T-cell (primary cell): ENCODE measurements around the gene BMP6. TPM values are rescaled to one million over a fixed set of nuclear protein-coding genes. Genes with fewer than 3 reads are reported as not detected.

Source experiments
- ATAC-seq, 4 experiments: fragments of 200-7000 bp in 3 of 4; fragments of 150-1000 bp in 1 of 4; cut with Tn5 transposase; replicated peaks in 1 of 4; 1 replicate in 3 of 4; 2 replicates in 1 of 4; pipeline ENCODE4 v1.10.0; 2021; ENCODE audit warnings: moderate library complexity in 3 of 4, mild to moderate bottlenecking in 2 of 4, moderate number of reproducible peaks in 1 of 4
- CTCF ChIA-PET, 2 donors: fragments of 300-600 bp; sonication (Branson Sonifier 250); formaldehyde crosslinking; loops; one replicate each; lab custom pipeline; 2022; ENCODE audit warnings: antibody characterized with exemption in 2 of 2; lab: Charles Lee
- POLR2A ChIA-PET, 2 donors: fragments of 300-600 bp; sonication (Branson Sonifier 250); formaldehyde crosslinking; loops; one replicate each; lab custom pipeline; 2022; ENCODE audit warnings: antibody characterized with exemption in 2 of 2; lab: Charles Lee
- DNase-seq, 35 experiments: peaks; one replicate each; pipeline versions ENCODE4 v3.0.0 to v3.0.0-alpha.2; 2013 to 2023
- H3K27ac ChIP-seq: one replicate; pipeline ENCODE4 v1.5.1; 2013; ENCODE audit warnings: low read length
- H3K27me3 ChIP-seq, 2 experiments: replicated peaks in 1 of 2; 1 replicate in 1 of 2; 2 replicates in 1 of 2; pipeline versions ENCODE4 v1.6.1 to v1.7.0; 2013; ENCODE audit warnings: low read length in 1 of 2, mixed read lengths in 1 of 2; ENCODE audit not compliant: control insufficient read depth in 2 of 2, insufficient read depth in 2 of 2; ENCODE audit errors: extremely low read depth in 1 of 2
- H3K36me3 ChIP-seq, 2 donors: 1 replicate in 1 of 2; 2 replicates in 1 of 2; pipeline versions ENCODE4 v1.6.1 to v1.7.0; 2013; ENCODE audit warnings: low read length in 1 of 2; ENCODE audit not compliant: control insufficient read depth in 2 of 2, insufficient read depth in 1 of 2; ENCODE audit errors: extremely low read depth in 1 of 2
- H3K4me1 ChIP-seq, 2 experiments: 1 replicate in 1 of 2; 2 replicates in 1 of 2; pipeline versions ENCODE4 v1.6.1 to v1.7.0; 2013; ENCODE audit warnings: low read length in 2 of 2, mixed read lengths in 1 of 2; ENCODE audit not compliant: insufficient read depth in 2 of 2, control insufficient read depth in 1 of 2; ENCODE audit errors: extremely low read depth in 1 of 2
- H3K4me3 ChIP-seq, 2 donors: 1 replicate in 1 of 2; 2 replicates in 1 of 2; pipeline versions ENCODE4 v1.5.1 to v1.7.0; 2013; ENCODE audit warnings: mild to moderate bottlenecking in 2 of 2, low read length in 1 of 2, moderate library complexity in 1 of 2; ENCODE audit not compliant: control insufficient read depth in 1 of 2; ENCODE audit errors: extremely low read depth in 1 of 2
- H3K9me3 ChIP-seq: 2 replicates; pipeline ENCODE4 v1.7.0; 2013
- H3K27ac Mint-ChIP-seq, 2 donors: one replicate each; pipeline ENCODE4 v1.8.0; 2020 to 2021; ENCODE audit warnings: mild to moderate bottlenecking in 2 of 2, mixed read lengths in 2 of 2
- H3K27me3 Mint-ChIP-seq, 2 donors: one replicate each; pipeline ENCODE4 v1.8.0; 2021 to 2022; ENCODE audit warnings: mixed read lengths in 2 of 2
- H3K36me3 Mint-ChIP-seq: one replicate; pipeline ENCODE4 v1.8.0; 2021; ENCODE audit warnings: mixed read lengths
- H3K4me1 Mint-ChIP-seq, 3 donors: one replicate each; pipeline ENCODE4 v1.8.0; 2020 to 2022; ENCODE audit warnings: mixed read lengths in 3 of 3, mild to moderate bottlenecking in 1 of 3
- H3K4me3 Mint-ChIP-seq, 3 donors: one replicate each; pipeline ENCODE4 v1.8.0; 2020 to 2022; ENCODE audit warnings: mild to moderate bottlenecking in 3 of 3, mixed read lengths in 3 of 3, moderate library complexity in 3 of 3
- H3K9me3 Mint-ChIP-seq, 3 donors: one replicate each; pipeline ENCODE4 v1.8.0; 2020 to 2022; ENCODE audit warnings: mixed read lengths in 3 of 3
- WGBS: methylation state at CpG from one replicate; pipeline ENCODE4 v1.1.5; 2013; ENCODE audit warnings: missing lambda C conversion rate; ENCODE audit not compliant: insufficient coverage; 5-methylcytosine and 5-hydroxymethylcytosine counted together
- total RNA-seq, 35 experiments: library from RNA in 6 of 35; stranded (reverse) in 6 of 35; fragments of 120-200 nt in 1 of 35; gene quantifications; one replicate each; pipeline versions ENCODE4 v1.2.1 to v1.2.4 and lab custom pipeline; 2013 to 2026

BMP6 gene
- total RNA-seq, 5 donors from 2014 or later (not counting 1 experiment from before 2014, with no cell fraction given) = 0.09 to 0.23 (median 0.13) TPM; not detected in 1

GRCh38 chr6:7912024-7912423 is 186.1 kb downstream of the BMP6 start:
- POLR2A ChIA-PET = no interaction called here

GRCh38 chr6:7912736-7913517 is 187.0 kb downstream of the BMP6 start:
- Histone ChIP-seq H3K27ac (no peak overlapping the region), H3K4me3 (no peak overlapping the region), H3K9me3 (no peaks in the 10 kb centered on the region), H3K4me1 (peaks cover 0 to 13% of the 10 kb centered on the region in 2 experiments), H3K36me3 (no peaks in the 10 kb centered on the region), H3K27me3 (peaks cover 0 to 12% of the 10 kb centered on the region in 2 experiments)
- Mint-ChIP-seq H3K9me3 (no peaks in the 10 kb centered on the region), H3K4me3 (no peak overlapping the region), H3K27me3 (peaks cover 0 to 3% of the 10 kb centered on the region in 2 donors), H3K27ac (no peak overlapping the region), H3K4me1 (peaks cover 11 to 13% (median 11%) of the 10 kb centered on the region in 3 donors), H3K36me3 (no peaks in the 10 kb centered on the region)
- DNase-seq = no peak
- ChIA-PET POLR2A (no interaction called here), CTCF (no interaction called here)
- ATAC-seq = no peak
- WGBS = 89% methylated on average over 7 of the region's 8 CpGs

More at GRCh38 chr6:7912024-7912423, 186.1 kb downstream of the BMP6 start:
- peaks cover 11 to 15% (median 15%) of the 10 kb centered on the region in 3 donors for H3K4me1 Mint-ChIP-seq
- no peak for DNase-seq
- H3K27me3 Mint-ChIP-seq = peaks cover 0 to 3% of the 10 kb centered on the region in 2 donors
- Histone ChIP-seq H3K4me3 (no peak overlapping the region), H3K4me1 (peaks cover 0 to 13% of the 10 kb centered on the region in 2 experiments), H3K36me3 (no peaks in the 10 kb centered on the region), H3K27me3 (peaks cover 0 to 9% of the 10 kb centered on the region in 2 experiments), H3K27ac (no peak overlapping the region), H3K9me3 (no peaks in the 10 kb centered on the region)
- H3K9me3 Mint-ChIP-seq = no peaks in the 10 kb centered on the region
- no peak for ATAC-seq
- H3K4me3 Mint-ChIP-seq = no peak overlapping the region
- CTCF ChIA-PET = no interaction called here
- H3K27ac Mint-ChIP-seq = no peak overlapping the region
- 87% methylated on average over 4 of the region's 6 CpGs for WGBS
- H3K36me3 Mint-ChIP-seq = no peaks in the 10 kb centered on the region

GRCh38 chr6:7914311-7914710 is 188.4 kb downstream of the BMP6 start:
- no peaks in the 10 kb centered on the region for H3K36me3 ChIP-seq
- ATAC-seq = no peak
- no peak overlapping the region for H3K4me3 ChIP-seq
- H3K36me3 Mint-ChIP-seq = no peaks in the 10 kb centered on the region
- ChIA-PET POLR2A (no interaction called here), CTCF (no interaction called here)
- H3K27ac ChIP-seq = no peak overlapping the region
- H3K27me3 Mint-ChIP-seq = peaks cover 3 to 4% of the 10 kb centered on the region in 2 donors
- H3K4me3 Mint-ChIP-seq = no peak overlapping the region
- H3K4me1 ChIP-seq = peaks cover 0 to 10% of the 10 kb centered on the region in 2 experiments
- WGBS = 88% methylated on average over 4 of the region's 5 CpGs
- H3K27ac Mint-ChIP-seq = no peak overlapping the region
- no peaks in the 10 kb centered on the region for H3K9me3 Mint-ChIP-seq
- no peak for DNase-seq
- H3K27me3 ChIP-seq = peaks cover 0 to 15% of the 10 kb centered on the region in 2 experiments
- peaks cover 3 to 10% (median 4%) of the 10 kb centered on the region in 3 donors for H3K4me1 Mint-ChIP-seq
- H3K9me3 ChIP-seq = no peaks in the 10 kb centered on the region

GRCh38 chr6:7914991-7915789 is 189.3 kb downstream of the BMP6 start:
- ATAC-seq = no peak

GRCh38 chr6:7916959-7917358 is 191.1 kb downstream of the BMP6 start:
- ATAC-seq (no peak), DNase-seq (no peak)
- peaks cover 0 to 11% of the 10 kb centered on the region in 2 experiments for H3K27me3 ChIP-seq
- Mint-ChIP-seq H3K9me3 (no peaks in the 10 kb centered on the region), H3K4me3 (no peak overlapping the region), H3K36me3 (no peaks in the 10 kb centered on the region), H3K4me1 (peaks cover 0 to 2% (median 0%) of the 10 kb centered on the region in 3 donors), H3K27me3 (peaks cover 3 to 4% of the 10 kb centered on the region in 2 donors), H3K27ac (no peak overlapping the region)
- no peak overlapping the region for H3K27ac ChIP-seq
- no peaks in the 10 kb centered on the region for H3K9me3 ChIP-seq
- H3K4me3 ChIP-seq = no peak overlapping the region
- ChIA-PET POLR2A (no interaction called here), CTCF (interaction anchor here in 1 of 2 donors (0.6 kb wide), 1 partner anchor 148 kb away, joined by 3 read pairs; no protein-coding TSS in a partner anchor)
- no CpG with 5 or more reads among the region's 1 CpG for WGBS
- H3K4me1 ChIP-seq = peaks cover 0 to 3% of the 10 kb centered on the region in 2 experiments
- H3K36me3 ChIP-seq = no peaks in the 10 kb centered on the region

More at GRCh38 chr6:7914991-7915789, 189.3 kb downstream of the BMP6 start:
- 79% methylated on average over 10 of the region's 11 CpGs for WGBS
- no peak overlapping the region for H3K4me3 ChIP-seq
- DNase-seq = no peak
- peaks cover 0 to 20% of the 10 kb centered on the region in 2 experiments for H3K27me3 ChIP-seq
- POLR2A ChIA-PET = no interaction called here
- Mint-ChIP-seq H3K4me1 (peaks cover 0 to 7% (median 2%) of the 10 kb centered on the region in 3 donors), H3K27me3 (peaks cover 3 to 4% of the 10 kb centered on the region in 2 donors), H3K4me3 (no peak overlapping the region), H3K27ac (no peak overlapping the region), H3K36me3 (no peaks in the 10 kb centered on the region), H3K9me3 (no peaks in the 10 kb centered on the region)
- peaks cover 0 to 9% of the 10 kb centered on the region in 2 experiments for H3K4me1 ChIP-seq
- CTCF ChIA-PET = no interaction called here
- H3K36me3 ChIP-seq = no peaks in the 10 kb centered on the region
- no peaks in the 10 kb centered on the region for H3K9me3 ChIP-seq
- H3K27ac ChIP-seq = no peak overlapping the region

GRCh38 chr6:7917729-7918128 is 191.8 kb downstream of the BMP6 start:
- no peak overlapping the region for H3K27ac ChIP-seq
- Mint-ChIP-seq H3K9me3 (no peaks in the 10 kb centered on the region), H3K27ac (no peak overlapping the region), H3K27me3 (peaks cover 3 to 4% of the 10 kb centered on the region in 2 donors), H3K36me3 (no peaks in the 10 kb centered on the region), H3K4me3 (no peak overlapping the region), H3K4me1 (peaks cover 0 to 2% (median 0%) of the 10 kb centered on the region in 3 donors)
- ChIA-PET CTCF (interaction anchor here in 1 of 2 donors (0.6 kb wide), 1 partner anchor 148 kb away, joined by 3 read pairs; no protein-coding TSS in a partner anchor), POLR2A (no interaction called here)
- no peaks in the 10 kb centered on the region for H3K9me3 ChIP-seq
- WGBS = 79% methylated on average over 4 of the region's 5 CpGs
- ATAC-seq (no peak), DNase-seq (no peak)
- no peaks in the 10 kb centered on the region for H3K36me3 ChIP-seq
- peaks cover 0 to 11% of the 10 kb centered on the region in 2 experiments for H3K27me3 ChIP-seq
- H3K4me3 ChIP-seq = no peak overlapping the region
- H3K4me1 ChIP-seq = peaks cover 0 to 3% of the 10 kb centered on the region in 2 experiments
